Progenitor cell of endocrine pancreas (in vitro differentiated cells): ENCODE measurements around the gene DENND1B. TPM values are rescaled to one million over a fixed set of nuclear protein-coding genes. Genes with fewer than 3 reads are reported as not detected.
A peak's percentile ranks its signal among the peaks of the same experiment; 100 is the strongest.

Experiments used
- DNase-seq: peaks from one replicate; pipeline ENCODE4 v3.0.0; 2021; ENCODE audit warnings: low spot score; ENCODE audit not compliant: unreplicated experiment
- H3K27ac Mint-ChIP-seq: 2 replicates; pipeline ENCODE4 v1.8.0; 2021; ENCODE audit warnings: mild to moderate bottlenecking, moderate library complexity, mixed read lengths
- H3K27me3 Mint-ChIP-seq: 2 replicates; pipeline ENCODE4 v1.8.0; 2021; ENCODE audit warnings: mixed read lengths
- H3K36me3 Mint-ChIP-seq: 2 replicates; pipeline ENCODE4 v1.8.0; 2022; ENCODE audit warnings: mixed read lengths; ENCODE audit not compliant: insufficient read depth
- H3K4me1 Mint-ChIP-seq: 2 replicates; pipeline ENCODE4 v1.8.0; 2021; ENCODE audit warnings: low read depth, mixed read lengths
- H3K4me3 Mint-ChIP-seq: 2 replicates; pipeline ENCODE4 v1.8.0; 2021; ENCODE audit warnings: low read depth, mild to moderate bottlenecking, moderate library complexity, mixed read lengths
- H3K9me3 Mint-ChIP-seq: 2 replicates; pipeline ENCODE4 v1.8.0; 2021; ENCODE audit warnings: low read depth, mixed read lengths
- total RNA-seq: library from RNA; stranded (reverse); gene quantifications from 2 replicates; pipeline ENCODE4 v1.2.1, GENCODE V29; 2021
- TF ChIP-seq, protein P1 (sequence below): fragments of 200-600 bp; sonication (generic); IDR thresholded peaks from one replicate; pipeline ENCODE4 v1.5.0; 2021; ENCODE audit warnings: antibody characterized with exemption, mild to moderate bottlenecking; ENCODE audit not compliant: unreplicated experiment

DENND1B gene
- total RNA-seq, 1 donor from 2014 or later: 15.7 TPM

DNA sequence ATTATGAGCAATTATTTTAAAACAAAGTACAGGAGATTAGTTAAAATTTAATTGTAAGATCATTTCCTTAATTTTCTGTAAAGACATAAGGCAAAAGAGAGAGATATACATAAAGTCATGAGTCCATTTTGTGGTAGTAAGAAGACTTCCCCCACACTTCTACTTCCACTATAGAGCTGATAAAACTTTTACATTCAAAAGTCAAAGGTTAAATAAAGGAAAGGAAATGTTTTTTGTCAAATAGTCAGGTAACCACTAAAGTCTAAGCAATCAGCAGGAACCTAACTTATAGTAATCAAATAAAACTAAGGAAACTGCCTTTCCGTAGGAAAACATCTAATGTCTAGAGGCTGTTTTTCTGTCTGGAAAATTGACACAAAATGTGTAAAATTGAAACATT, 110.9 kb downstream of the DENND1B start:
- no peak for DNase-seq
- Mint-ChIP-seq H3K27me3 (no peaks in the 10 kb centered on the region), H3K4me1 (peaks cover 16% of the 10 kb centered on the region), H3K4me3 (no peak overlapping the region), H3K36me3 (no peaks in the 10 kb centered on the region), H3K27ac (peak overlapping the region; percentile 40), H3K9me3 (no peaks in the 10 kb centered on the region)
- TF ChIP-seq, protein P1, sequence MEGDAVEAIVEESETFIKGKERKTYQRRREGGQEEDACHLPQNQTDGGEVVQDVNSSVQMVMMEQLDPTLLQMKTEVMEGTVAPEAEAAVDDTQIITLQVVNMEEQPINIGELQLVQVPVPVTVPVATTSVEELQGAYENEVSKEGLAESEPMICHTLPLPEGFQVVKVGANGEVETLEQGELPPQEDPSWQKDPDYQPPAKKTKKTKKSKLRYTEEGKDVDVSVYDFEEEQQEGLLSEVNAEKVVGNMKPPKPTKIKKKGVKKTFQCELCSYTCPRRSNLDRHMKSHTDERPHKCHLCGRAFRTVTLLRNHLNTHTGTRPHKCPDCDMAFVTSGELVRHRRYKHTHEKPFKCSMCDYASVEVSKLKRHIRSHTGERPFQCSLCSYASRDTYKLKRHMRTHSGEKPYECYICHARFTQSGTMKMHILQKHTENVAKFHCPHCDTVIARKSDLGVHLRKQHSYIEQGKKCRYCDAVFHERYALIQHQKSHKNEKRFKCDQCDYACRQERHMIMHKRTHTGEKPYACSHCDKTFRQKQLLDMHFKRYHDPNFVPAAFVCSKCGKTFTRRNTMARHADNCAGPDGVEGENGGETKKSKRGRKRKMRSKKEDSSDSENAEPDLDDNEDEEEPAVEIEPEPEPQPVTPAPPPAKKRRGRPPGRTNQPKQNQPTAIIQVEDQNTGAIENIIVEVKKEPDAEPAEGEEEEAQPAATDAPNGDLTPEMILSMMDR: no peak

DNA sequence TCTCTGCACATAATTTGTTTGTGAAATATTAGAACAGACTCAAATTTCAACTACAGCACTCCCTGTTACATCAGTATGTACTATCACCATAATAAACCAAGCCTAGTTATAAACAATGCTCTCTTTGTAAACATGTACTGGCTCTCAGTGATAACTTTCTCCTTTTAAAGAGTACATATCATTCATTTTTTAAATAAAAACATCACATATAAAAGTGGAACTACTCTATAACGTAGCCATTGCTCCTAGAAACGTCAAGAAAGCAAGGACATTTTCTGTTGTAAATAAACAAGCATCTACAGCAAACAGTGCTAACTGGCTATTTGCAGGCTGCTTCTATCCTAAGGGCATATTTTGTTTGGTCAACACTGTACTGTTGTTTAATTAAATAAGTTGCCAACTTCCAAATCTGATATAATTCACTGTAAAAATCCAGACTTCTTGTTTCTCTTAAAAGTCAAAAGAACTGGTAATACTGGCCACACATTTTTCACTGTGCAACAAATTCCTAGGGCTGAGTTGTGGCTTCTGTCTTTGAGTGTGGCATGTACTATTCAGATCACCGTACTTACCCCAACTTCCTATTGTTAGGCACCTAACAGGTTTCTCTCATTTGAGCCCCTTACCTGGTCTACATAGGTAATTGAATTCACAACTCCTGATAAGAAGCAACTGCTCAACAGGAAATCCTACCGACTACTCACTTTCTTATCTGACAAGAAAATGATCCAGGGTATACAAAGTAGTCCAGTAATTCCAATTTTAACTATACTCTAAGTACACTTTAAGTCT, 111.9 kb downstream of the DENND1B start:
- H3K36me3 Mint-ChIP-seq: no peaks in the 10 kb centered on the region
- peak overlapping the region; percentile 69 for H3K27ac Mint-ChIP-seq
- TF ChIP-seq, protein P1: no peak
- DNase-seq: no peak
- H3K4me1 Mint-ChIP-seq: peaks cover 16% of the 10 kb centered on the region
- H3K27me3 Mint-ChIP-seq: no peaks in the 10 kb centered on the region
- no peak overlapping the region for H3K4me3 Mint-ChIP-seq
- H3K9me3 Mint-ChIP-seq: no peaks in the 10 kb centered on the region

DNA sequence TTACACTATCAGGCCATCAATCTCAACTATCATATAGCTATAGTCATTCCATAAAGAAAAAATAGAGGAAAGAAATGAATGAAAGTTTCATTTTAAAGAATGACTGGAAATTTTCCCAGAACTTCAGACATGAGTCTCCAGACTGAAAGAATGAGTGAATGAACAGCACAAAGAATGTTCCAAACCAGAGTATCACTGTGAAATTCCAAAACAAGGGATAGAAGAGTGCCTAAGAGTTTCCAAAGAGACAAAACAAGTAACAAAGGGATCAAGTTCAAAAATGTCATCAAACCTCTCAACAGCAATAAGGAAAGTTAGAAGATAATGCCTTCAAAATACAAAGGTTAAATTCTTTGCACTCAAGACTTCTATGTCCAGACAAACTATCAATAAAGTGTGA, 114.9 kb downstream of the DENND1B start:
- no peak overlapping the region for H3K27ac Mint-ChIP-seq
- peaks cover 1% of the 10 kb centered on the region for H3K36me3 Mint-ChIP-seq
- H3K4me1 Mint-ChIP-seq: peaks cover 16% of the 10 kb centered on the region
- no peak for DNase-seq
- no peak overlapping the region for H3K4me3 Mint-ChIP-seq
- H3K27me3 Mint-ChIP-seq: no peaks in the 10 kb centered on the region
- H3K9me3 Mint-ChIP-seq: no peaks in the 10 kb centered on the region
- TF ChIP-seq, protein P1: no peak

DNA sequence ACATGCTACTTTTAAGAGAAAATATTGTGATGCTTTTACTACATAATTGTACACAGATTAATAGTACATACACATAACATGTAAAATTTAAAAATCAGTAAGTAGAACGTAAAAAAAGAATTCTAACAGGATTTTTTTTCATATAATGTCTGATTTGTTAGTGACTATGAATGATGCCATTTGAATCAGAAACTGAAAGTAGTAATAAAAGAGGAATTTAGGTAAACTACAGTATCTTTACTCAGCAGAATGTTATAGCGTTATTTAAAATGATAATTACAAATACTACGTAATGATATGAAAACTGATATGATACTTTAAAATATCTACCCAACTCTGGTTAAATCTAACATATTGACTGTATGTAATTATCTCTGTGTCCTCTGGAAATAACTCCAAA, 116.1 kb downstream of the DENND1B start:
- no peaks in the 10 kb centered on the region for H3K9me3 Mint-ChIP-seq
- peaks cover 1% of the 10 kb centered on the region for H3K36me3 Mint-ChIP-seq
- TF ChIP-seq, protein P1: no peak
- no peaks in the 10 kb centered on the region for H3K27me3 Mint-ChIP-seq
- DNase-seq: no peak
- H3K4me1 Mint-ChIP-seq: peaks cover 11% of the 10 kb centered on the region
- H3K27ac Mint-ChIP-seq: no peak overlapping the region
- no peak overlapping the region for H3K4me3 Mint-ChIP-seq

DNA sequence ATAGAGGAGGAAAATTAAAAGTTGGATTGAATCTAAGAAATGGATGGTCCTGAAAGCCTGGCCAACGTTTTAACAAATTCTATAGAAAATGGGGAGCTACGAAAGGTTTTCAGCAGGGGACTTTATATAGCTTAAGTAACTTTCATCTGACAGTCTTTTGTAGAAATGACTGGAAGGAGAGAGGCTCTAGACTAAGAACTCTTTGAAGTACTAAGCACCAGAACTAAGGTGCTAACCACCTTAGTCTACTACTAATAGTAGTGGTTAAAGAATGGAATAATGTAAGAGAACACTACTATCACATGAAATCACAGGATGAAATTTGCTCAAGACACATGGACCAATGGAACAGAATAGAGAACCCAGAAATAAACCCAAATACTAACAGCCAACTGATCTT, 126.1 kb downstream of the DENND1B start:
- H3K4me3 Mint-ChIP-seq: no peak overlapping the region
- H3K4me1 Mint-ChIP-seq: no peaks in the 10 kb centered on the region
- H3K27ac Mint-ChIP-seq: no peak overlapping the region
- no peaks in the 10 kb centered on the region for H3K9me3 Mint-ChIP-seq
- TF ChIP-seq, protein P1: no peak
- H3K36me3 Mint-ChIP-seq: peaks cover 13% of the 10 kb centered on the region
- H3K27me3 Mint-ChIP-seq: no peaks in the 10 kb centered on the region
- no peak for DNase-seq
